Measurements from ENCODE around the gene TREM2. TPM values are rescaled to one million over a fixed set of nuclear protein-coding genes. Genes with fewer than 3 reads are reported as not detected.

Gene TREM2
- total and polyA plus RNA-seq, 2 of the 8 experiments (the other 6 are each of a cell fraction or from before 2014, with no cell fraction given) = 0.20 TPM; not detected in 1

DNA sequence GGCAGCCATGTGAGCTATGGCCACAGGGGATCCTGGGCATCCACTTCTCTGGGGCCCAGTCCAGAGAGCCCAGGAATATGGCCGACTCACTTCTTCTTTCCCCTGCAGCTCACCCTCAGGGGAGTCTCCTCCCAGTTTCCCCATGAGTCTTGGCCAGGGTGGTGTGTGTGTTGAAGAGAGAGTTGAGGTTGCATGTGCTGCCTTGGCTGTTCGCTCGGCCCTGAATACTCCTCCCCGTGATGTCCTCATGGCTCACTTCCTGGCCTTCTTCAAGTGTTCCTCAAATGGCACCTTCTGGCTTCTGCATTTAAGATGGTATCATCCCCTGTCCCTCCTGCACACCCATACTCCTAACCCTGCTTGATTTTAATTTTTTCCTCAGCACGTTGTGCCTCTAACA lies 5.6 kb downstream of the TREM2 start (continued):
- no peak for TF ChIP-seq FOSL1 (IDR thresholded peaks at IDR 0.05; ENCODE audit: insufficient read depth, low read depth, low read length)
- TF ChIP-seq BACH1 (IDR thresholded peaks at IDR 0.05; ENCODE audit: low read length) = no peak
- TF ChIP-seq, protein P1, sequence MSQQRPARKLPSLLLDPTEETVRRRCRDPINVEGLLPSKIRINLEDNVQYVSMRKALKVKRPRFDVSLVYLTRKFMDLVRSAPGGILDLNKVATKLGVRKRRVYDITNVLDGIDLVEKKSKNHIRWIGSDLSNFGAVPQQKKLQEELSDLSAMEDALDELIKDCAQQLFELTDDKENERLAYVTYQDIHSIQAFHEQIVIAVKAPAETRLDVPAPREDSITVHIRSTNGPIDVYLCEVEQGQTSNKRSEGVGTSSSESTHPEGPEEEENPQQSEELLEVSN (IDR thresholded peaks at IDR 0.05) = no peak
- no peak for TF ChIP-seq SAP30 (IDR thresholded peaks at IDR 0.05; ENCODE audit: insufficient read depth, insufficient replicate concordance, low read length)
- no peak for TF ChIP-seq HDAC6 (IDR thresholded peaks at IDR 0.05; ENCODE audit: low read depth, low read length)
- TF ChIP-seq RFX5 (IDR thresholded peaks at IDR 0.05; ENCODE audit: borderline replicate concordance, low read depth, low read length) = no peak
- TF ChIP-seq ZNF274 (IDR thresholded peaks at IDR 0.05; ENCODE audit: borderline replicate concordance, extremely low read depth, low read length) = no peak
